HG03442 (cell line): ENCODE results near the gene CRLF1.
A peak's percentile ranks its signal among the peaks of the same experiment; 100 is the strongest.

ENCODE experiments used
- ATAC-seq: cut with Tn5 transposase; IDR thresholded peaks from one replicate; pipeline ENCODE4 v1.9.1; 2021; ENCODE audit warnings: mild to moderate bottlenecking, moderate library complexity; ENCODE audit not compliant: unreplicated experiment

CRLF1 gene

DNA sequence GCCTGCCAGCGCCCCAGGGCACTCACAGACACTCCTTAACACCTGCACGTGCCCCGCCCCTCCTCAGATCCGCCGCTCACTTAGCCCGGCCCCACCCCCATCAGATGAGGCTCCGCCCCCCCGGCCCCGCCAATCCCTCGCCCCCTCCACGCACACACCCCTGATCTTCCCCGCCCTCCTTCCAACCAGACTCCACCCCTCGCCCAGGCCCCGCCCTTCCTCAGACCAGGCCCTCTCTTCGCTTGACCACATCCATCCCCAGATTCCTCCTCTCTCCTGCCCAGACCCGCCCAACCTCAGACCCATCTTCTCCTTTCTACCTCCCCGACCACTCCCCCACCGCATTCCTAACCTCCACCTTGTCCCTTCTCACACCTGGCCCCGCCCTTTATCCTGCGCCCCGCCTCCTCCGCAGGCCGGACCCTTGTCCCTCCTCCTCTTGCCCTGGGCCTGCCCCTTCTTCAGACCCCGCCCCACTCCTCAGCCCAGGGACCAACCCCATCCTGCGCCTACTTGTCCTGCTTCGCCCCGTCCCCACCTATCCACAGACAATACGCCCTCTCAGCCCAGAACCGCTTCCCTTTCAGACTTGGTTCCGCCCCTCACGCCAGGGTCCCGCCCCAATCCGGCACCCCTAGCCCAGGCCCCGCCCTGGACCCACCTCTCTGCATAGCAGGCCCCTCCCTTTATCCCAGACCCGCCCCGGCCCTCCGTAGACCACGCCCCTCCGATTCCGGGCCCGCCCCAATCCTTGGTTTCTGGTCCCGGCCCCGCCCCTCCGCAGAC, 29.8 kb upstream of the CRLF1 start:
- peak; percentile 87 for ATAC-seq

DNA sequence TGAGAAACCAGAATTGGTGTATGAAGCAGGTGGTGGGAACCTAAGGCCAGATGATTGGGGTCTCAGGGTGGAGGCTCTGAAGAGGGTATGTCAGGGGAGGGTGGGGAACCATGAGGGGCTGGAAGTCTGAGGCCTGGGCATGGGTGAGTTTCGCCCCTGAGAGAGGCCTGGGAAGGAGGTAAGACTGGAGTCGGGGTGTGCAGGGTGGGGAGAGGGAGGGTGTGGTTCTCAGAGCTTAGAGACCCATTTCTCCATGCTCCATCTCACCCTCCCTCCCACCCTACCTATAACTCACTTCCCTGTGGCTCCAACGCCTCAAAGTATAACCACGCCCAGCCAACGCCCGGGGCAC, 29.2 kb upstream of the CRLF1 start:
- no peak for ATAC-seq

DNA sequence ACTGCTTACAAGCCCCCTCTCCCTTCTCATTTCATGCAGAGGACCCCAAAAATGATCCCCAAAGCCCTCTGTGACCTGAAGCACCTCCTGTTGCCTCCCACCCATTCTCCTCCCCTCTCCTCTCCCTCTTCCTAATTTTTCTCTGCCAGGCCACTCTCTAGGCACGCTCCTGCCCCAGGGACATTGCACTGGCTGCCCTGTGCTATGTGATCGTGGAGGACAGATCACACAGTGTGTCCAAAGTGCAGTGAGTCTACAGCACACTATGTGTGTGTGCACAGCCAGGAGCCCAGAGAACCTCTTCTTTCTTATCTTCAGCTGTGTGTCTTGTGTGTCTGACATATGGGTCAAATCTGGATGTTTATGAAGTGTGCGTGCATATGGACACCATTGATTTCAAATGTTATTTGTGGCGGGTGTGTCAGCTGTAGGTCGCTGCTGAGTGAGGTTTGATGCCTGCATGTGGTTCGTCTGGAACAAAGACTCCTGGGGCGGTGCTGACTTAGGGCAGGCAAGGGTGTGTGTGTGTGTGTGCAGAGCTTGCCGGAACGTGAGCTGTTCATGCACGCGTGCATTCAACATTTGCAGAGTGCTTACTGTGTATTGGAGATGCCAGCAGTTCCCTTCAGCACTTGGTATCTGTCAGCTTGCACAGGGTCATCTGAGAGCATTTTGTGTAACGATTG, 28.2 kb upstream of the CRLF1 start:
- no peak for ATAC-seq

DNA sequence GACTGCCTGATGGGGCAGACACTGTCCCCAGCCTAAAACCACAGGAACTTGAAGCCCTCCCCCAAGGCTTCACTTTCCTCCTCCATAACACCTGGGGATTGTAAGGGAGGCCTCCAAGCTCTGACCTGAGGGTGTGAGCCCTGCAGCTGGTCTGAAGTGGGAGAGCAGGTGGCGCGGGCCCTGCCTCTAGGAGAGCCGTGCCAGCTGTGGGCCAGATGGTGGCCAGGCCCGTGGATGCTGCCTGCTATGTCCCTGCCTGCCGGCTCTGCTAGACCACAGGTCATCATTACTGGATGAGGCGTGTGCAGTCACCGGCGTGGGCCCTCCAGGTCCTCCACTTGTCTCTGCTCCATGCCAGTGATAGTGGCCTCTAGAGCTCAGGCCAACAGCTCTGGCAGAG, 26.7 kb upstream of the CRLF1 start:
- ATAC-seq: no peak

DNA sequence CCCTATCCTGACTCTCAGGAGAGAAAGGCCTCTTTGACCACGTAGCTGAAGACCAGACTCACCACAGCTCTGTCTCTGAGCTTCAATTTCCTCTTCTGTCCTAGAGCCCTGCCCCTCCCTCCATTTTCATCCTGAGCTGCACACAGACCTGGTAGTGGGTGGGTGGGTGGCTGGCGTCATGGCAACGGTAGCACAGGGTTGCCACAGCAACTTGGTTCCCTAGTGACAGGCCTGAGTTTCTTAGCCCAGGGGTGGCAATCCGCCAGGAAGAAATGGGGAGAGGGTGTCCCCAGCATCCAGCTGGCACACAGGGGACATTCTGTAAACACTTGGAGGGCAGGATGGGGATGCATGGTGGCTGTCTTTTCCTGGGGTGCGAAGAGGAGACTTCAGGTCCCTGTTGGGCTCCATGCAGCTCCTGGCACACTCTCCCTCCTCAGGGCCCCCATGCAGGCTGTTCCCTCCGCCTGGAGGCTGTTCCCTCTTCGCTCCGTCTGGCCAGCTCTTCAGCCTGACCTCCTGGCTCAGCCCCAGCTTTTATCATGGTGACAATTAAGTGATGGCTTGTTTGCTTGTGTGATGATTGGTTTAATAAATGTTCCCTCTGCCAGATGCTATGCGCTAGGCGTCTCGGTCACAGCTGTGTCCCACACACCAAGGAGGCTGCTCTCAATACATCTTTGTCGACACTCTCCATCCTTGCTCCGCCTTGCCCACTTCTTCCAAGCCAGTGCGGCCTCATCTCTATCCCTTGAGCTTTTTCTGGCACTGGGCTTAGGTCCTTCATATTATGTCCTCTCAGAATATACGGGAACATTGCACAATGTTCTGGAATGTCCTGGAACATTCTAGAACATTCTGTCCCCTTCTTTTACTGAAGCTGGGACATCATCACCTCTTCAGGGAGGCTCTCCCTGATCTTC, 22.8 kb upstream of the CRLF1 start:
- no peak for ATAC-seq

DNA sequence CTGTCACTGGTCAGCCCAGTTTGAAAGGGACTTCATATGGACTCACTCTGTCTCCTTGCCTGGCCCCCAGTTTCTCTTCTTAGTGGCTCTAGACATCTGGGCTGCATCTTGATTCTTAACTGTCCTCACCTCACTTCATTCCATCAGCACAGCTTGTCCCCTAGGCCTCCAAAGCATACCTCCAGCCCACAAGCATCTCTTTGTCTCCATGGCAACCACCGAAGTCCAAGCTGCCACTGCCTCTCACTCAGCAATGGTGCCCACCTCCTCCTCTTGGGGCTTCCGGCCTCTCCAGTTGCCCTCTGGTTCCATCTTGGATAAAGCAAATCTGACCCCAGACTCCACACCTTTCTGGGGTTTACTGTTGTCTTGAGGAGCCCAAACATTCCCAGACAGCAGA, 20.3 kb upstream of the CRLF1 start:
- ATAC-seq: no peak

DNA sequence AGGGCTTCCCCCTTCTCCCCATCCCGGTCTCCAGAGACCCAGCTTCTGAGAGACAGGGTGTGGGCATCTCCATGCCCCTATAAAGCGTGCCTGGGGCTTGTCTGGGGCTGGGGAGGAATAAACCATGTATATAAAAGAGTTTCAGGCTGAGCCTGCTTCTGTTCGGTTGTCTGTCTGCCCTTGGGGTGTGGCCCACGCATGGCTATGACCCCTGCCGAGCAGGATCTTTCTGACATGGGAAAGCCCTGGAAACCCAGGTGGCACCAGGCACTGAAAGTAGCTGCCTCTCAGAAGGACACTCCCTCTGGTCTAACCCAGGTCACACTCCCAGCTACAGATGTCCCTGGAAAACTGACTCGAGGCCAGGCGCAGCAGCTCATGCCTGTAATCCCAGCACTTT, 14.3 kb upstream of the CRLF1 start:
- ATAC-seq: no peak

DNA sequence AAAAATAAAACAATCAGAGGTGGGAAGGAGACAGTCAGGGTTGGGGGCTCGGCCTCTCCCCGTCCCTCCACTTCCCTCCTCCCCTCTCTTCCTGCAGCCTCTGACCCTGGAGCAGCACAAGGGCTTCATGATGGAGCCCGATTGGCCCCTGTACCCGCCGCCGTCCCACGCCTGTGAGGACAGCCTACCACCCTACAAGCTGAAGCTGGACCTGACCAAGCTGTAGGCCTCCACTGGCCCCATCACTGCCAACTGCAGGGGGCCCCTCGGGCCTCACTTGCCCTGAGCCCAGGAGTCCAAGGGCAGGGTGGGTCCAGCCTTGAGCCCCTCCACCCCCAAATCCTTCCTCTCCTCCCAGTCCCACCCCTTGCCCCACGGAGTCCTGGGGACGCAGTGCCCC, 13.7 kb upstream of the CRLF1 start:
- ATAC-seq: no peak

DNA sequence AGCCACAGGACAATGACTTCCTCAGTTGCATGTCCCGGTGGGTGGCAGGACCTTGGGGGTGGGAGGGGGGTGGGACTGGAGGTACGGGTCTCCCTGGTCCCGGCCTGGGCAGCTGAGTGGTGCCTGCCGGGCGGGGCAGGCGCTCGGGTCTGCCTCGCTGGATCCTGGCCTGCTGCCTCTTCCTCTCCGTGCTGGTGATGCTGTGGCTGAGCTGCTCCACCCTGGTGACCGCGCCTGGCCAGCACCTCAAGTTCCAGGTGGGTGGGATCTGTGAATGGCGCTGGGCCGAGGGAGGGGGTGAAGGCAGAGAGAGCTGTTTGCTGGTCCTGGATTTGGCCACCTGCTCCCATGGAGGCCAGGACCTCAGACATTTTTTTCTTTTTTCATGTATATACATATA, 11.6 kb upstream of the CRLF1 start:
- ATAC-seq: no peak

DNA sequence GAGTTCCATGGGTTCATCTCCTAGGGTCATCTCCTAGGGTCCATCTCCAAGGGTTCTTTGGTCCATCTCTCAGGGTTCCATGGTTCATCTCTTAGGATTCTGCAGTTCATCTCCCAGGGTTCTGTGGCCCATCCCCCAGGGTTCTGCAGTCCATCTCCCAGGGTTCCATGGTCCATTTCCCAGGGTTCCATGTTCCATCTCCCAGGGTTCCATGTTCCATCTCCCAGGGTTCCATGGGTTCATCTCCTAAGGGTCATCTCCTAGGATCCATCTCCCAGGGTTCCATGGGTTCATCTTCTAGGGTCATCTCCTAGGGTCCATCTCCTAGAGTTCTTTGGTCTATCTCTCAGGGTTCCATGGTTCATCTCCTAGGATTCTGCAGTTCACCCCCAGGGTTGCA, 11.0 kb upstream of the CRLF1 start:
- ATAC-seq: no peak

DNA sequence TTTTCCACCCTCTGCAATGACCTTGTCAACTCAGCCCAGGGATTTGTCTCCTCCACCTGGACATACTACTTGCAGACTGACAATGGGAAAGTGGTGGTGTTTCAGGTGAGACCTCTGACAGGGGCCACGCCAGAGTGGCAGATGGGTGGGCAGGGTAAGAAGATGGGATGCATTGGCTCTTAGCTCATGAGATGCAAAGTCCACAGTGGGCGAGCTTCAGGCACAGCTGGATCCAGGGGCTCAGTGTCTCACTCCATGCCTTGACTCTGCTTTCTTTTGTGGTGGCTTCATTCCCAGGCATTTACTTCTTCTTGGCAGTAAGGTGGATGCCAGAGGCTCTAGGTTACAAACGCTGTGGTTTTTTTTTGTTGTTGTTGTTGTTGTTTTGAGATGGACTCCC, 9.4 kb upstream of the CRLF1 start:
- ATAC-seq: no peak

DNA sequence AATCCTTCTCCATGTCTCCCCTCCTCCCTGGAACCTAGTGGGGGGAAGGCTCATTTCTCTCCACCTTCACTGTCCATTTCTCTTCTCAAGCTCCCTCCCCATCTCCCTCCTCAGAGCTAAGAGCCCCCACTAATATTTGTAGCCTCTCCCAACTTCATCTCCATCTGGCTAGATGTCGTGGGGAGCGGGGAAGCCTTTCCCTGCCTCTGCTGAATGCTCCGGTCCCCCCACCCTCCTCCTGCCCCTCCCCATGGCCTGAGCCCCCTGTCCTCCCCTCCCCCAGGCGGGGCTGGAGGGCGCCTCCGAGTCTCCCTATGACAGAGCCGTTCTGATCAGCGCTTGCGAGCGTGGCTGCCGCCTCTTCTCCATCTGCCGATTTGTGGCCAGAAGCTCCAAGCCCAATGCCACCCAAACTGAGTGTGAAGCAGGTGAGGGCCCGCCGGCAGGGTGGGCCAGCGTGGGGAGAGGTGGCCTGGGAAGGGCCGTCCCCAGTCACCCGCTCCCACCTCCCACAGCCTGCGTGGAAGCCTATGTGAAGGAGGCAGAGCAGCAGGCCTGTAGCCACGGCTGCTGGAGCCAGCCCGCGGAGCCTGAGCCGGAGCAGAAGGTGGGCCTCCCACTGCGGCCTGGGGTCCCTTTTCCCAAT, 7.1 kb upstream of the CRLF1 start:
- no peak for ATAC-seq

DNA sequence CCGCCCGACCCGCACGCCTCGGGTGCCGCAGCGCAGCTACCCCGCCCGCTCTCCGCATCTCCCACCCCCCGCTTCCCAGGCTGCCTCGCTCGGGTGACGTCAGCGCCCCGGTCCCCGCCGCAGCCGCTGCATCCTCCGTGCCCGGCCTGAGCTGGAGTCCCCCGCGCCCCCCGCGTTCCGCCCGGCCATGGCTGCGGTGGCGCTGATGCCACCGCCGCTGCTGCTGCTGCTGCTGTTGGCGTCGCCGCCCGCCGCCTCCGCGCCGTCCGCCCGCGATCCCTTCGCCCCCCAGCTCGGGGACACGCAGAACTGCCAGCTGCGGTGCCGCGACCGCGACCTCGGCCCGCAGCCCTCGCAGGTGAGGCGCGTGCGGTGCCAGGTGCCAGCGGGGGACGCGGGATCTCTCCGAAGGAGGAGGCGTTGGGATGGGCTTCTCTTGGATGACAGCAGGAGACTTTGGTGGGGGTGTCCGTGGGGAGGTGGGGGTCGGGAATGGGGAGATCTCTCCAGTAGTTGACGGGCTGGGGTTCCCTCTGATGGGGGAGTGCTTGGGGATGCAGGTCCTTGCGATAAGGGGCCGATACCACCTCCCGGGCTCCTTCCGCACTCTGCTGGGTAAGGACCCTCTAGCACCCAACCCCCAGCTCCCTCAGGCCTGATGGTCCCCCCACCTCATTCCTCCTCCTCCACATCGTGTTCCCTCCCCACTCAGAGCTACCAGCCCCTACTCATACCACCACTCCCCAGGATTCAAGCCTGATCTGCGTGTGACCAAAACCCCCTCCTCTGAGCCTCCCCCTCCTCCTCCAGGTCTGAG, 6.4 kb upstream of the CRLF1 start, which contains the start of gene TMEM59L:
TMEM59L (plus strand) TSS at position 99 of the 817 bp plus-strand sequence; CDS start at position 188, 89 bp downstream.
- no peak for ATAC-seq

DNA sequence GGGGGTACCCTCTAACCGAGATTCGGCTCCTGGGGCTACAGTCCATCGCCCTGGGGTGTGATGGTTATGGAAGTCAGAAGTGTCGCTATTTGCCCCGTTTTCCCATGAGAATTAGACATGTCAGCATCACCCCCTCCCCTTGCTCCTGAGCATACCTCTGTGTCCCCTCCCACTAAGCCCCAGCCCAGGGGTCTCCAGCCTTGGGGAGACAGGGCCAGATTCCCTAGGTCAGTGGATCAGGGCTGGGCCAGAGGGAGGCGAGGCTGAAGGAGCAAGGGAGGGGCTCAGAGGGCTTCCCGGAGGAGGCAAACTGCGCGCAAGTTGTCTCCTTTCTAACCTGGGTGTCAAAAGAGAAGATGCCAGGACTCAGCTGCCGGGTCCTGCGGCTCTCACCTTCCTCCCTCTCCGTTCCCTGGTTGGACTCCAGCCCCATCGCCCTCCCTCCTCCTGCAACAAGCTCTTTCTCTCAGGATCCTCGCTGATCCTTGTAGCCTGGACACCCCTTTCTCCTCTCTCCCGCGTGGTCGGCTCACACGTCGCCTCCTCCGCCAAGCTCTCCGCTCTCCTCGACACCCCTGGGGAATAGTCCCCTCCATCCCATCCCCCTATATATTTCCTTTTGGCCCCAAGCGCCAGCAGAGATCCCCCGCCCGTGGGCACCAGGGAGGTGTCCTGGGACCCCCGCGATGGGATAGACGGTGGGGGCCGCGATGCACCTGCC, 5.6 kb upstream of the CRLF1 start:
- no peak for ATAC-seq

DNA sequence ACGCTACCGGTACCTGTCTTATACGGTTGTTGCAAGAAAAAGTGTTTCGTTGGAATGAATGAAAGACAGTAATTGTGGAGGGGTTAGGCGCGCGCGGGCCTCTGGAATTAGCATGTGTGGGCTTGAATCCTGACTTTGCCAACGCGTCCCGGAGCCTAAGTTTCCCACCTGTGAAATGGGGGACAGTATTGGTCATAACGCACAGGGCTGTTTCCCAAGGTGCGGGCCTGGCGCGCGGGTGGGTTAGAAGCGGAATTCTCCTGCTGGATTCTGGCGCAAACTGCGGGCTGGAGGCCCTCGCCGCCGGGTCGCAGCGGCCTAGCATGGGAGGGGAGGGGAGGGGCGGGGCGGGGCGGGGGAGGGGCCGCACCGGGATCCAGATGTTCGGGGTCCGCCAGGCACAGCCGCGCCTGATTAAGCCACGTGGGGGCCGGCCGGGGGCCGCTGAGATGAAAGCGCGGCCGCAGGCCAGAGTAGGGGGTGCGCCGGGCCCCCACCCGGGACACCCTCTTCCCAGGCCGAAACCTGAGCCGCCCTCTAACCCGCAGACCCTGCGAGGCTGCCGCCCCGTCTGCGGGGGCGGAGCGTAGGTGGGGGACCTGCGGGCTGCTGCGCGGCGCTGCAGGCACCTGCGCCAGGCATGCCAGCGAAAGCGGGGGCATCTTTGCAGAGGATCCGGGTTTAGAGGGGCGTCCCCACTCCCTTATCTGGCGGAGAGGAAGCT, 4.9 kb upstream of the CRLF1 start:
- no peak for ATAC-seq

DNA sequence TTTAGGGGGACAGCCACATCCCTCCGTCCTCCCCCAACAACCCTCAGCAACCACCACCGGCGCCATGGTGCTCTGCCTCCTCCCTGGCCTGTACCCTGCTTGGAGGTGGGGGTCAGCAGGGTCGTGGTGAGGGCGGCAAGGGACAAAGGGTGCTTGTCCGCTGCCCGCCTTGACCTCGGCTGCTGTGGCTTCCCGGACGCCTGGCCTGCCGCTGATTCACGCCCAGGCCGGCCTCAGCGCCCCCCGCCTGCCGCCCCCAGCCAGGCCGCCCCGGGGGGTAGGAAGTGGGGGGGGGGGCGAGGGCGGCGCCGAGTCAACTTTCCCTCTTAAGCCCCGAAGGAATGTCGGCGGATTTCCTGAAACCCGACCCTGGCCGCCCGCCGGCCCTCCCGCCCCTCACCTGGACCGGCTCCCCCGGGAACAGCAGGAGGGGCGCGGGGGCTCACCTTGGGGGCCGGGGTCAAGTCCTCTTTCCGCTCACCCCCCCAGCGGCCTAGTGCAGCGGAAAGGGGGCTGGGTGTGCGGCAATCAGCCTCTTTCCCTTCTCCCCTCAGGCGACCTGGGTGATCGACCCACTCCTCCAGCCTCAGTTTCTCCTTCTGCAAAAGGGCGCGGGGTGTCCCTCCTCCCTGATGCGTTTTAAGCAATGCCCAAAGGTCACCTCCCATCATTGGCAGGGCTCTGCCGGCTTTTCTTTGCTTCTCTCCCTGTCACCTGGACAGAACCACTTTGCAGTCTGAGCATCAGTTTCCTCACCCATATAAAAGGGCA, 4.1 kb upstream of the CRLF1 start:
- no peak for ATAC-seq

DNA sequence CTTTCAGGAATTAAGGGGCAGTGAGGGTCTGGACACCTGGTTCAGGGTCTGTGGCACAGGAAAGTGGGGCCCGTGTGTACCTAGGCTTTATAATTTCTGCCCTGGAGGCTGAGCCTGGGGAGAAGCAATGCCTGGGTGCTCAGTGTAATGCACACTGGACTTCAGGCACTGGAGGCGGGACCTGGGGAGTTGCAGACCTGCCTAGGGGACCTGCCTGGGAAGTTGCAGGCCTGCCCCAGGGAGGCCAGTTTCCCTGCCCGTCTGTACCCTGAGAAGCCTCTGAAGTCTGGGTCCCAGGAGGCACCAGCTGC, 3.6 kb upstream of the CRLF1 start:
- ATAC-seq: no peak

DNA sequence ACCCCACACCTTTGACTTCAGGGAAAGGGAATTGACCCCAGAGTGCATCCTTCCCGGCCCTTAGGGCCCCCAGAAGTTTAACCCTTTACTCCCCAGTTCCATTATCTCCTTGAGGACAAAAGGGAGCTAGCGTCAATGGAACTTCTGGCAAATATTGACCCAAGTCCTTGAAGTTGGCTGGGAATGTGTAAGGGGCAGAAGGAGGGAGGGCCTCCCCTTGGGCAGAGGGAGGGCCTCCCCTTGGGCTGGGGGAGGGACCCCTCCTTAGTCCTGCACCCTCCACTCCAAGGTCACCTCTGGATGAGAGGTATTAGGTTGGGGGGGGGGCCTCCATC, 3.1 kb upstream of the CRLF1 start:
- no peak for ATAC-seq
